ENCODE data around the gene HSF5.
"Not testable (repeated sequence)": the region's sequence is repeated elsewhere in the genome, so short reads cannot be mapped to it uniquely, and the experiment has no call there.

HSF5 gene

DNA sequence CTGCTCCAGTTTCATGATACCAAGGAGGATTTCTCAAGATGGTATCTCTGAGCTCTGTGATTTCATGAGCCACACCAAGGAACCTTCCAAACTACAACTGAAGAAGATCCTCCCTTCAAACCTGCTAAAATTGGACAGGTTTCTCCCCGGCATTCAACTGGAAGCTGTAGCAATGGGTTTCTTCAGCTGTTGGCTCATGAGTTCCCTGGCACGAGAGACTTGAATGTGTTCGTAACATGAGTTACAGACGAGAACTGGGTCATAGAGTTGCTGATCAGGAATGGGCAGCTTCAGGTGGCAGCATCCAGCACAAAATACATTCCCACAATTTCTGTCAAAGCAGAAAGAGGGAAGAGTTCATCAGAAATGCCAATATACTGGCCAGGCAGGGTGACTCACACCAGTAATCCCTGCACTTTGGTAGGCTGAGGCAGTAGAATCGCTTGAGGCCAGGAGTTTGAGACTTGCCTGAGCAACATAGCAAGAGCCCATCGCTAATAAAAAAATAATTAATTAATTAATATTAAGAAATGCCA, 3.4 kb upstream of the HSF5 start:
- no peaks in the 10 kb centered on the region for H3K27me3 ChIP-seq (ENCODE audit: insufficient read depth, low read length)
- no peak overlapping the region for H3K14ac ChIP-seq (ENCODE audit: low read length)
- H2BK120ac ChIP-seq (ENCODE audit: insufficient read depth, low read length, poor library complexity), result no peak overlapping the region
- no peak overlapping the region for H3K18ac ChIP-seq (ENCODE audit: low read length)
- no peak overlapping the region for H3K4me3 ChIP-seq (ENCODE audit: low read depth, low read length)
- H3K23ac ChIP-seq (ENCODE audit: low read length), result no peak overlapping the region
- no CpG with 5 or more reads among the region's 6 CpGs for WGBS (ENCODE audit: extremely low coverage, insufficient coverage, insufficient read length)
- H4K12ac ChIP-seq (ENCODE audit: low read depth, low read length), result no peak overlapping the region
- H3K4me2 ChIP-seq (ENCODE audit: low read length), result no peak overlapping the region
- no peak overlapping the region for H3K4ac ChIP-seq (ENCODE audit: low read depth, low read length)
- peaks cover 0 to 13% of the 10 kb centered on the region in 2 experiments for H3K4me1 ChIP-seq (ENCODE audit: control insufficient read depth in 1 of 2, insufficient read depth in 2 of 2, low read length in 2 of 2)
- H3K79me1 ChIP-seq (ENCODE audit: low read length), result peaks cover 3% of the 10 kb centered on the region
- no peak overlapping the region for H3K9ac ChIP-seq (ENCODE audit: low read length)
- no peak overlapping the region for H2BK12ac ChIP-seq (ENCODE audit: low read length)
- H4K91ac ChIP-seq (ENCODE audit: low read depth, low read length), result no peak overlapping the region
- no peak overlapping the region for H2BK5ac ChIP-seq (ENCODE audit: low read depth, low read length, poor library complexity)
- no peak overlapping the region for H2AK5ac ChIP-seq (ENCODE audit: low read length)
- no peak overlapping the region for H3K27ac ChIP-seq (ENCODE audit: low read depth, low read length)
- no peak overlapping the region for H4K8ac ChIP-seq (ENCODE audit: low read depth, low read length)
- peaks cover 1% of the 10 kb centered on the region for H3K79me2 ChIP-seq (ENCODE audit: control insufficient read depth, insufficient read depth, low read length, poor library complexity)
- peak; percentile 88 for DNase-seq
- H3K36me3 ChIP-seq (ENCODE audit: control insufficient read depth in 1 of 2, insufficient read depth in 2 of 2, low read length in 2 of 2), result peaks cover 43 to 63% of the 10 kb centered on the region in 2 experiments
- H3K9me3 ChIP-seq (ENCODE audit: insufficient read depth, low read depth, low read length), result no peaks in the 10 kb centered on the region
- no peak overlapping the region for H2AFZ ChIP-seq (ENCODE audit: insufficient read depth, low read length, poor library complexity)

- Histone ChIP-seq H3K27me3 (ENCODE audit: insufficient read depth, low read length) (no peaks in the 10 kb centered on the region), H3K9me3 (ENCODE audit: insufficient read depth, low read depth, low read length) (no peaks in the 10 kb centered on the region), H2BK5ac (ENCODE audit: low read depth, low read length, poor library complexity) (no peak overlapping the region), H2BK120ac (ENCODE audit: insufficient read depth, low read length, poor library complexity) (no peak overlapping the region), H3K4me1 (ENCODE audit: control insufficient read depth in 1 of 2, insufficient read depth in 2 of 2, low read length in 2 of 2) (peaks cover 0 to 13% of the 10 kb centered on the region in 2 experiments), H4K8ac (ENCODE audit: low read depth, low read length) (no peak overlapping the region), H3K23ac (ENCODE audit: low read length) (no peak overlapping the region), H3K27ac (ENCODE audit: low read depth, low read length) (no peak overlapping the region), H3K4ac (ENCODE audit: low read depth, low read length) (no peak overlapping the region), H3K79me1 (ENCODE audit: low read length) (peaks cover 3% of the 10 kb centered on the region), H3K36me3 (ENCODE audit: control insufficient read depth in 1 of 2, insufficient read depth in 2 of 2, low read length in 2 of 2) (peaks cover 28 to 38% of the 10 kb centered on the region in 2 experiments), H2BK12ac (ENCODE audit: low read length) (no peak overlapping the region), H2AK5ac (ENCODE audit: low read length) (no peak overlapping the region), H4K91ac (ENCODE audit: low read depth, low read length) (no peak overlapping the region), H3K4me2 (ENCODE audit: low read length) (no peak overlapping the region), H4K12ac (ENCODE audit: low read depth, low read length) (no peak overlapping the region), H2AFZ (ENCODE audit: insufficient read depth, low read length, poor library complexity) (no peak overlapping the region), H3K14ac (ENCODE audit: low read length) (no peak overlapping the region), H3K18ac (ENCODE audit: low read length) (no peak overlapping the region), H3K4me3 (ENCODE audit: low read depth, low read length) (no peak overlapping the region), H3K79me2 (ENCODE audit: control insufficient read depth, insufficient read depth, low read length, poor library complexity) (peaks cover 1% of the 10 kb centered on the region), H3K9ac (ENCODE audit: low read length) (no peak overlapping the region)
- no peak for DNase-seq
- WGBS (ENCODE audit: extremely low coverage, insufficient coverage, insufficient read length), result no CpG with 5 or more reads among the region's 26 CpGs
Observed at GRCh38 chr17:58488428-58488890, 251 bp upstream of the HSF5 start.

DNA sequence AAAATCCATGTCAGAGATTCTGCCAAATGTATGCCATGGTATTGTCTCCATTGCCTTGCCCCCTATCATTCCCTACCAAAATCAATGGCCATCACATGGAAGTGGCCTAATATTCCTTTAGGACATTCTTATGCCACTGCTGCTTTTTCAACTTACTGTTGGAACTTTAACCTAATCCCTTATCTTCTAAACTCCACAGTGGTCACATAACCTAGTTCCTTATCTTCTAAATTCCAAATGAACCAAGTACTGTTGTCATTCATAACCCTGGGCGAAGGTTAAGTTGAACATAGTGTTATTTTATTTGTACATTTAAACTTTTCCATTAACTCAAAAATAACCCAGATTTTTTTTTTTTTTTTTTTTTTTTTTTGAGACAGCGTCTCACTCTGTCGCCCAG, 3.6 kb downstream of the HSF5 start:
- H3K9ac ChIP-seq (ENCODE audit: low read length), result no peak overlapping the region
- H4K91ac ChIP-seq (ENCODE audit: low read depth, low read length), result no peak overlapping the region
- H2AFZ ChIP-seq (ENCODE audit: insufficient read depth, low read length, poor library complexity), result no peak overlapping the region
- H3K23ac ChIP-seq (ENCODE audit: low read length), result no peak overlapping the region
- H3K27me3 ChIP-seq (ENCODE audit: insufficient read depth, low read length), result no peaks in the 10 kb centered on the region
- H3K4me2 ChIP-seq (ENCODE audit: low read length), result no peak overlapping the region
- H2BK12ac ChIP-seq (ENCODE audit: low read length), result no peak overlapping the region
- H3K18ac ChIP-seq (ENCODE audit: low read length), result no peak overlapping the region
- H3K27ac ChIP-seq (ENCODE audit: low read depth, low read length), result no peak overlapping the region
- no peak overlapping the region for H4K8ac ChIP-seq (ENCODE audit: low read depth, low read length)
- no peaks in the 10 kb centered on the region for H3K4me1 ChIP-seq (ENCODE audit: control insufficient read depth in 1 of 2, insufficient read depth in 2 of 2, low read length in 2 of 2)
- H2AK5ac ChIP-seq (ENCODE audit: low read length), result no peak overlapping the region
- no peaks in the 10 kb centered on the region for H3K79me2 ChIP-seq (ENCODE audit: control insufficient read depth, insufficient read depth, low read length, poor library complexity)
- H2BK120ac ChIP-seq (ENCODE audit: insufficient read depth, low read length, poor library complexity), result no peak overlapping the region
- no peak overlapping the region for H3K4me3 ChIP-seq (ENCODE audit: low read depth, low read length)
- no peak overlapping the region for H2BK5ac ChIP-seq (ENCODE audit: low read depth, low read length, poor library complexity)
- H3K14ac ChIP-seq (ENCODE audit: low read length), result no peak overlapping the region
- WGBS (ENCODE audit: extremely low coverage, insufficient coverage, insufficient read length), result no CpG with 5 or more reads among the region's 3 CpGs
- H3K79me1 ChIP-seq (ENCODE audit: low read length), result no peaks in the 10 kb centered on the region
- H3K36me3 ChIP-seq (ENCODE audit: control insufficient read depth in 1 of 2, insufficient read depth in 2 of 2, low read length in 2 of 2), result peaks cover 14 to 17% of the 10 kb centered on the region in 2 experiments
- H3K4ac ChIP-seq (ENCODE audit: low read depth, low read length), result no peak overlapping the region
- no peak overlapping the region for H4K12ac ChIP-seq (ENCODE audit: low read depth, low read length)
- DNase-seq, result peak; percentile 4 to 64
- H3K9me3 ChIP-seq (ENCODE audit: insufficient read depth, low read depth, low read length), result no peaks in the 10 kb centered on the region

GRCh38 chr17:58481798-58482197, 6.4 kb downstream of the HSF5 start:
- not testable (repeated sequence) for H3K9ac ChIP-seq (ENCODE audit: low read length); H3K4me2 ChIP-seq (ENCODE audit: low read length); H3K18ac ChIP-seq (ENCODE audit: low read length); H4K8ac ChIP-seq (ENCODE audit: low read depth, low read length); H3K27me3 ChIP-seq (ENCODE audit: insufficient read depth, low read length); H4K91ac ChIP-seq (ENCODE audit: low read depth, low read length); H3K4me3 ChIP-seq (ENCODE audit: low read depth, low read length); H2AK5ac ChIP-seq (ENCODE audit: low read length); H3K4me1 ChIP-seq (ENCODE audit: control insufficient read depth in 1 of 2, insufficient read depth in 2 of 2, low read length in 2 of 2); DNase-seq; H3K79me2 ChIP-seq (ENCODE audit: control insufficient read depth, insufficient read depth, low read length, poor library complexity); H2BK5ac ChIP-seq (ENCODE audit: low read depth, low read length, poor library complexity); H3K79me1 ChIP-seq (ENCODE audit: low read length); H3K9me3 ChIP-seq (ENCODE audit: insufficient read depth, low read depth, low read length); H4K12ac ChIP-seq (ENCODE audit: low read depth, low read length); H2AFZ ChIP-seq (ENCODE audit: insufficient read depth, low read length, poor library complexity); H3K14ac ChIP-seq (ENCODE audit: low read length); H3K36me3 ChIP-seq (ENCODE audit: control insufficient read depth in 1 of 2, insufficient read depth in 2 of 2, low read length in 2 of 2); H2BK120ac ChIP-seq (ENCODE audit: insufficient read depth, low read length, poor library complexity); H3K4ac ChIP-seq (ENCODE audit: low read depth, low read length); H3K27ac ChIP-seq (ENCODE audit: low read depth, low read length); H3K23ac ChIP-seq (ENCODE audit: low read length); H2BK12ac ChIP-seq (ENCODE audit: low read length)
- no CpG with 5 or more reads among the region's 5 CpGs for WGBS (ENCODE audit: extremely low coverage, insufficient coverage, insufficient read length)

Measured in trophoblast cell (in vitro differentiated cells and primary cell).